Measurements from ENCODE around the gene CYP2A13.
"Not testable (repeated sequence)": the region's sequence is repeated elsewhere in the genome, so short reads cannot be mapped to it uniquely, and the experiment has no call there.

The CYP2A13 gene

GRCh38 chr19:41120929-41121911 is 33.0 kb downstream of the CYP2A13 start:
- DNase-seq (ENCODE audit: low read depth in 2 of 2): peak; percentile 43 to 48

- DNase-seq (ENCODE audit: low read depth in 2 of 2): not testable (repeated sequence)
Measured at GRCh38 chr19:41122846-41123245, 34.6 kb downstream of the CYP2A13 start.

- no peak for DNase-seq (ENCODE audit: low read depth in 2 of 2)
Measured at GRCh38 chr19:41123716-41124294, 35.6 kb downstream of the CYP2A13 start.

- DNase-seq (ENCODE audit: low read depth in 2 of 2): not testable (repeated sequence)
Measured at GRCh38 chr19:41126765-41127203, 38.5 kb downstream of the CYP2A13 start.

DNA sequence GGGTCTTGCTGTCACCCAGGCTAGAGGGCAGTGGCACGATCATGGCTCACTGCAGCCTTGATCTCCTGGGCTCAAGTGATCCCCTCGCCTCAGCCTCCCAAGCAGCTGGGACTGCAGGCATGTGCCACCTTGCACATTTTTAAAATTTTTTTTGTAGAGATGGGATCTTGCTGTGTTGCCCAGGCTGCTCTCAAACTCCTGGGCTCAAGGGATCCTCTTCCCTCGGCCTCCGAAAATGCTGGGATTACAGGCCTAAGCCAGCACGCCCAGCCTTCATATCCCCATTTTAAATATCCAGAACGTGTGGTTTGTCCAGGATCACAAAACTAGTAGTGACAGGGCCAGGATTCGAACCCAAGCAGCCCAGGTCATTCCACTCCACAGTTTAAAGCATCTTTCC is 39.1 kb downstream of the CYP2A13 start:
- not testable (repeated sequence) for DNase-seq (ENCODE audit: low read depth in 2 of 2)

DNA sequence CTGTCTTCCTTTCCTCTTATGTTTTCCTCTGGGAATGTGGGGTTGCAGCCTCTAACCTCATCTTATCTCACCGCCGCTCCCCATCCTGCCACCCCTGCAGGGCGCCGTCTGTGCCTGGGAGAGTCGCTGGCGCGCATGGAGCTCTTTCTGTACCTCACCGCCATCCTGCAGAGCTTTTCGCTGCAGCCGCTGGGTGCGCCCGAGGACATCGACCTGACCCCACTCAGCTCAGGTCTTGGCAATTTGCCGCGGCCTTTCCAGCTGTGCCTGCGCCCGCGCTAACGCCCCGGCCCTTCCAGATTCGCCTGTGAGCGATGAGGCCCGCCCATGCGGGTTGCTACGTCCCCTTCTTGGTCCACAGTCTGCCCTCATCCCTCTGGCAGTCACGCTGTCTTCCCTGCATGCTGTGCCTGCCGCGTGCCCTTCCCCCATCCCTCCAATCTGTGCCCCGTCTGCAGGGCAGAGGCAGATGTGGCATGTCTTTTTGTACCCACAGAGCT is 39.6 kb downstream of the CYP2A13 start:
- peak; percentile 34 to 48 for DNase-seq (ENCODE audit: low read depth in 2 of 2)

- no peak for DNase-seq (ENCODE audit: low read depth in 2 of 2)
Measured at GRCh38 chr19:41128692-41129091, 40.4 kb downstream of the CYP2A13 start.

DNA sequence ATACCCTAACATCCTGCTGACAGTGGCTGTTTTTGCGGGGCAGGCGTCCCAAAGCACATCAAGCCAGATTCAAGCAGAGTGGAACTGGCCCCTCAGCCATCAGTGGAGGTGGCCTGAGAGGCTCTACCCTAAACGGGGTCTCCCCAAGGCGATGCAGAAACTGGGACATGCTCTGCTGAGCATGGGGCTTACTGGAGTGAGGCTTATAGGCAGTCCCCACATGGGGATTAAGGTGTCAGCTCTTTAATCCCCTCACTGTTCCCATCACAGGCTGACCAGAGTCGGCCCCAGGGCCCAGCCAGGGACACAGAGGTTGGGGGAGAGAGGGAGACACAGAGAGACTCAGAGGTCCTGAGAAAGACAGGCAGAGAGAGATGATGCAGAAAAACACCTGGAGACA is 42.9 kb downstream of the CYP2A13 start:
- DNase-seq (ENCODE audit: low read depth in 2 of 2): no peak

DNA sequence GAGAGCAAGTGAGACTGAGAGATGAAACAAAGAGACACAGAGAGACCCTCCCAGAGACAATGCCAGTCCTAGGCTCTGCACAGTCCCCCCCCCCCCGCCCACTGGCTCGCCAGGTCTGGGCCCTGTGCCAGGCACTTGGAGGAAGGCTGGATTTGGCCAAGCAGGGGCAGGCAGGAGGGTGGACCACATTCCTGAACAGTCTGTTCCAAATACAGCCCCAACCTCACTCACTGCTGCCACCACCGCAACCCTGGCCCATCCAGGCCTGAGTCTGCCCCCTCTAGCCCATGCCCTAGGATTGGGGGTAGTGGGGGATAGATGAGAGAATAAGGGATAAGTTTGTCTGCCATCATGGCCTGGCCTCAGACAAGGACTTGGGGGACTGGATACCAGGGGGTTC is 45.0 kb downstream of the CYP2A13 start:
- DNase-seq (ENCODE audit: low read depth in 2 of 2): no peak

DNA sequence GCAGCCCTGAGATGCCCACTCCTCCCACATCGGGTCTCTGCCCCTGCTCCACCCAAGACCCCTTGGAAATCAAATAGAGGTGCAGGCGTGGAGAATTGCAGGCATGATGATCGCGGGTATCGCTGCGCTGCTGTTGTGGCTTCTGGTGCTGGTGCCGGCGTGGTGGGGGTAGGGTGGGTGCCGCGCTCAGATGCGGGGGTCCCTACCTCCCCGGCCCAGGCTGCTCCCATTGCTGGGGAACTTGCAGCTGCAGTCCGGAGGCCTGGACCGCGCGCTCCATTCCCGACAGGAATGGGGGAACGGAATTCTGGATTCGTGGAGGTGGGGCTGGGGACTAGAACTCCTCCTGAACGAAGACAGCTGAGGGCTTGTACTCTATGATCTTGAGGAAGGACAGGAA is 46.4 kb downstream of the CYP2A13 start:
- DNase-seq (ENCODE audit: low read depth in 2 of 2): no peak

DNA sequence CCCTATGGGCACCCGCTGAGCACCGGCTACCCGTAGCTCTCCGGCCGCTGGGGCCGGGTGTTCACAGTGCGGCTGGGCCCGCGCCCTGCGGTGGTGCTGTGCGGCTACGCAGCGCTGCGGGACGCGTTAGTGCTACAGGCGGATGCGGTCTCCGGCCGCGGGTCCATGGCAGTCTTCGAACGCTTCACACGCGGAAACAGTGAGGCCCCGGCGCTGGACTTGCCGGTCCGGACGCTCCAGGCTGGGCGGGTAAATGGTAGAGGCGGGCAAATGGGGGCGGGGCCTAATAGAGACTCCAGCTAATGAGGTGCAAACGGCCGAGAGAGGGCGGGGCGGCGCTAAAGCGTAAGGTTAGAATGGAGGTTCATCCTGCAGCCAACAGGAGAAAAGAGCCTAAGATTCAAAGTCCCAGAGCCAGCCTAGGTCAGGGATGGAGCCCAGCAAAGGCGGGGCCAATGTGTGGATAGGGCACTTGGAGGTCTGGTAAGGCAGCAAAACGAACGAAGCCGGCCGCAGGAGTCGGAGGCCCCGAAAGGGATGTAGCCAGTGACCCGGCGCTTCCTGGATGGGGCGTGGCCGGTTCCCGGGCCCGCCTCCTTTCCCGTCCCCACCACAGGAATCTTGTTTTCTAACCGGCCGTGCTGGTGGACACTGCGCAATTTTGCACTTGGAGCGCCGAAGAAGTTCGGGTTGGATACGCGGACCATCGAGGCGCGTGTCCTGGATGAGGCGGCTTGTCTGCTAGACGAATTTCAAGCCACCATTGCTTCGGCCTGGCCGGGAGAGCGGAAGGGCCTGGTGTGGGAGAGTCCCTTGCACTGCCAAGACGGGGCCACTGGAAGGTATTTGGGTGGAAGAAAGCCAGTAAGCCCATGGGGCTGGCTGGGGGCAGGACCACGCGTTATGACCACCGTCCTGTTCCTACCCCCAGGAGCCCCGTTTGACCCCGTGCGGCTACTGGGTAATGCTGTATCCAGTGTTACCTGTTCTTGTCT is 47.4 kb downstream of the CYP2A13 start:
- DNase-seq (ENCODE audit: low read depth in 2 of 2): not testable (repeated sequence)

DNA sequence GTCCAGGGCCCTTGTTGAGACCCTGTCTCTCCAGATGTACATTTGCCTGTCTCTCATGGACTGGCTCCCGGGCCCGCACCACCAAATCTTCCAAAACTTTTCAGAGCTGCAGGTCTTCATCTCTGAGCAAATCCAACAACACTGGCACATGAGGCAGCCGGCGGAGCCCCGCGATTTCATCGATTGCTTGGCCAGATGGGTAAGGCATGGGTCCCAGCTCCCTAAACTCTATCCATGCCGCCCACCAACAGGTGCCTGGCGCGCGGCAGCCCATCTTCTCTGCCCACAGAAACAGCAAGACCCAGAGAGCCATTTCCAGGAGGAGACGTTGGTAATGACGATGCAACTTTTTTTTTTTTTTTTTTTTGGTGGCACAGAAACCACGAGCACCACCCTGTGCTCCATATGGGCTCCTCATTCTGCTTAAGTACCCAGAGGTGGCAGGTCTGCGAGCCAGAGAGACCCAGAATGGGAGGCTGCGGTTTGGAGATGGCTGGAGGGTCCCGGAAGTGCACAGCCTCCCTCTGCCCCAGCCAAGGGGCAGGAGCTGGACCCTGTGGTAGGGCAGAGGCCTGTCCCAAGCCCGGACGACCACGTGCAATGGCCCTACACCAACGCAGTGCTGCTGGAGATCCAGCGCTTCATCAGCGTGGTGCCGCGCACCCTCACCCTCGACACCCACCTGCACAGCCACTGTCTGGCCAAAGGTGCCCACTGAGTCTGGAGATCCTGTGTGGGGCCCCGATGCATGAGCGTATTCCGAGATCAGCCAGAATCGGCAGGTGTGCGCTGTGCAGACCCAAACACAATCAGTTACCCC is 48.6 kb downstream of the CYP2A13 start:
- DNase-seq (ENCODE audit: low read depth in 2 of 2): no peak

DNA sequence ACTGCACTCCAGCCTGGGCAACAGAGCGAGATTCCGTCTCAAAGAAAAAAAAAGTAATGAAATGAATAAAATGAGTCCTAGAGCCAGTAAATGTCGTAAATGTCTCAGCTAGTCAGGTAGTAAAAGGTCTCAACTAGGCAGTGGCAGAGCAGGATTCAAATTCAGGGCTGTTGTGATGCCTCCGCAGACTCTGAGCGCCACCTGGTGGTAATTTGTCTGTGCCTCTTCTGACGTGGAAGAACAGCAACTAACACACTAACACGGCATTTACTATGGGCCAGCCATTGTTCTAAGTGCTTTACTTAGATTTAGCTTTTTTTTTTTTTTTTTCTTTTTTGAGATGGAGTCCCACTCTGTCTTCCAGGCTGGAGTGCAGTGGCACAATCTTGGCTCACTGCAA is 56.2 kb downstream of the CYP2A13 start:
- DNase-seq (ENCODE audit: low read depth in 2 of 2): peak; percentile 75 to 81

Measured in stimulated activated CD8-positive, alpha-beta memory T cell treated with anti-CD3 and anti-CD28 coated beads, Interleukin-2, amount 100 ng/mL, for 1 hour (primary cell).